HEK293 (cell line): Measurements from ENCODE around the gene LEUTX.

ENCODE experiments used
- AEBP2 ChIP-seq: fragments of 450-650 bp; formaldehyde crosslinking; IDR thresholded peaks from 2 replicates; pipeline ENCODE4 v1.5.1; 2016; ENCODE audit warnings: missing biosample characterization, missing genetic modification characterization, borderline replicate concordance
- OVOL3 ChIP-seq: fragments of 450-650 bp; formaldehyde crosslinking; IDR thresholded peaks from 2 replicates; pipeline ENCODE4 v1.5.1; 2016; ENCODE audit warnings: missing biosample characterization, missing genetic modification characterization
- PRDM10 ChIP-seq: fragments of 450-650 bp; formaldehyde crosslinking; IDR thresholded peaks from 2 replicates; pipeline ENCODE4 v1.5.1; 2016; ENCODE audit warnings: missing biosample characterization, missing genetic modification characterization
- PRDM4 ChIP-seq: fragments of 450-650 bp; formaldehyde crosslinking; IDR thresholded peaks from 2 replicates; pipeline ENCODE4 v1.5.1; 2017; ENCODE audit warnings: missing biosample characterization, missing genetic modification characterization
- SCRT1 ChIP-seq: fragments of 450-650 bp; formaldehyde crosslinking; IDR thresholded peaks from 2 replicates; pipeline ENCODE4 v1.5.1; 2016; ENCODE audit warnings: missing biosample characterization, missing genetic modification characterization, borderline replicate concordance
- TRIM28 ChIP-seq: IDR thresholded peaks from 2 replicates; pipeline ENCODE4 v1.6.1; 2011; ENCODE audit warnings: low read length, control low read depth, borderline replicate concordance
- ZBTB21 ChIP-seq: fragments of 450-650 bp; formaldehyde crosslinking; IDR thresholded peaks from 2 replicates; pipeline ENCODE4 v1.5.1; 2017; ENCODE audit warnings: missing biosample characterization, missing genetic modification characterization
- ZIC2 ChIP-seq: fragments of 450-650 bp; formaldehyde crosslinking; IDR thresholded peaks from 2 replicates; pipeline ENCODE4 v1.5.1; 2016; ENCODE audit warnings: missing biosample characterization, missing genetic modification characterization
- ZNF114 ChIP-seq: fragments of 450-650 bp; formaldehyde crosslinking; IDR thresholded peaks from 2 replicates; pipeline ENCODE4 v1.5.0; 2017; ENCODE audit warnings: missing biosample characterization, missing genetic modification characterization
- ZNF133 ChIP-seq: fragments of 450-650 bp; formaldehyde crosslinking; IDR thresholded peaks from 2 replicates; pipeline ENCODE4 v1.5.1; 2016; ENCODE audit warnings: missing biosample characterization, missing genetic modification characterization
- ZNF19 ChIP-seq: fragments of 450-650 bp; formaldehyde crosslinking; IDR thresholded peaks from 2 replicates; pipeline ENCODE4; 2016; ENCODE audit warnings: missing biosample characterization, missing genetic modification characterization, low read depth
- ZNF24 ChIP-seq: fragments of 450-650 bp; formaldehyde crosslinking; IDR thresholded peaks from 2 replicates; pipeline ENCODE4 v1.5.1; 2016; ENCODE audit warnings: missing biosample characterization, missing genetic modification characterization
- ZNF280D ChIP-seq: fragments of 450-650 bp; formaldehyde crosslinking; IDR thresholded peaks from 2 replicates; pipeline ENCODE4 v1.5.1; 2016; ENCODE audit warnings: missing biosample characterization, missing genetic modification characterization
- ZNF335 ChIP-seq: fragments of 450-650 bp; formaldehyde crosslinking; conservative IDR thresholded peaks from 2 replicates; pipeline ENCODE4 v1.5.1; 2016; ENCODE audit warnings: missing biosample characterization, missing genetic modification characterization
- ZNF513 ChIP-seq: fragments of 450-650 bp; IDR thresholded peaks from 2 replicates; pipeline ENCODE4 v1.5.1; 2018; ENCODE audit warnings: missing biosample characterization, missing genetic modification characterization
- ZNF530 ChIP-seq: fragments of 450-650 bp; formaldehyde crosslinking; IDR thresholded peaks from 2 replicates; pipeline ENCODE4 v1.5.1; 2016; ENCODE audit warnings: low read depth, missing biosample characterization, missing genetic modification characterization
- ZNF560 ChIP-seq: fragments of 450-650 bp; formaldehyde crosslinking; IDR thresholded peaks from 2 replicates; pipeline ENCODE4 v1.5.1; 2017; ENCODE audit warnings: missing biosample characterization, missing genetic modification characterization, borderline replicate concordance
- ZNF626 ChIP-seq: fragments of 450-650 bp; sonication (Bioruptor Pico); formaldehyde crosslinking; IDR thresholded peaks from 2 replicates; pipeline ENCODE4 v1.5.1; 2018; ENCODE audit warnings: missing biosample characterization, missing genetic modification characterization, inconsistent platforms
- ZNF645 ChIP-seq: fragments of 450-650 bp; formaldehyde crosslinking; IDR thresholded peaks from 2 replicates; pipeline ENCODE4; 2016; ENCODE audit warnings: missing biosample characterization, missing genetic modification characterization
- ZNF777 ChIP-seq: fragments of 450-650 bp; formaldehyde crosslinking; IDR thresholded peaks from 2 replicates; pipeline ENCODE4 v1.5.1; 2017; ENCODE audit warnings: missing biosample characterization, missing genetic modification characterization, borderline replicate concordance
- ZNF843 ChIP-seq: fragments of 450-650 bp; formaldehyde crosslinking; IDR thresholded peaks from 2 replicates; pipeline ENCODE4 v1.5.1; 2016; ENCODE audit warnings: missing biosample characterization, missing genetic modification characterization

Gene LEUTX

GRCh38 chr19:39832341-39833083 is 53.9 kb downstream of the LEUTX start (continued):
- TF ChIP-seq PRDM10 (tag by site-specific recombination), result no peak
- TF ChIP-seq ZNF626, result no peak
- no peak for TF ChIP-seq TRIM28
- TF ChIP-seq ZNF280D (tag by site-specific recombination), result no peak
- 0 out of 2 replicates have a peak, but pooled peaks have one; percentile 45 for TF ChIP-seq ZNF777 (tag by site-specific recombination)
- no peak for TF ChIP-seq ZNF560 (tag by site-specific recombination)
- TF ChIP-seq ZNF19 (tag by site-specific recombination), result no peak
- no peak for TF ChIP-seq ZNF843
- TF ChIP-seq ZBTB21 (tag by site-specific recombination), result peak; percentile 57
- TF ChIP-seq ZNF645, result peak; percentile 76; the same call in 1 of the 2 replicates
- no peak for TF ChIP-seq ZNF513 (tag by site-specific recombination)
- no peak for TF ChIP-seq ZNF335
- no peak for TF ChIP-seq PRDM4 (tag by site-specific recombination)
- TF ChIP-seq SCRT1 (tag by site-specific recombination), result no peak
- TF ChIP-seq ZIC2 (tag by site-specific recombination), result no peak
- TF ChIP-seq ZNF114 (tag by site-specific recombination), result no peak
- no peak for TF ChIP-seq AEBP2 (tag by site-specific recombination)
- peak; percentile 17; the same call in 1 of the 2 replicates for TF ChIP-seq ZNF133 (tag by site-specific recombination)
- TF ChIP-seq OVOL3 (tag by site-specific recombination), result no peak
- TF ChIP-seq ZNF24 (tag by site-specific recombination), result no peak
- 0 out of 2 replicates have a peak, but pooled peaks have one; percentile 5 for TF ChIP-seq ZNF530 (tag by site-specific recombination)
